ENCODE data around the gene RTBDN. TPM values are rescaled to one million over a fixed set of nuclear protein-coding genes. Genes with fewer than 3 reads are reported as not detected.

Gene RTBDN
- total and polyA plus RNA-seq, 8 donors: 0.19 to 4.6 (median 0.66) TPM; not detected in 2

GRCh38 chr19:12836529-12836863 is 2.1 kb upstream of the RTBDN start:
- ATAC-seq (no peak), DNase-seq (no peak), FAIRE-seq (no peak)
- peaks cover 0 to 40% (median 5%) of the 10 kb centered on the region in 4 donors for H3K27me3 ChIP-seq
- no peaks in the 10 kb centered on the region for H3K9me3 ChIP-seq
- H3K27ac ChIP-seq: no peak overlapping the region
- H3K4me1 ChIP-seq: peaks cover 0 to 15% (median 0%) of the 10 kb centered on the region in 3 donors
- H3K4me3 ChIP-seq: no peak overlapping the region
- 5 to 10% methylated on average over 6 of the region's 6 CpGs for WGBS, 2 donors
- no peak for TF ChIP-seq CTCF (IDR thresholded peaks at IDR 0.05)
- H3K36me3 ChIP-seq: no peaks in the 10 kb centered on the region
- intact Hi-C loops (cut with DNase I): no loop called here

- Histone ChIP-seq H3K36me3 (no peaks in the 10 kb centered on the region), H3K27me3 (peaks cover 0 to 42% (median 4%) of the 10 kb centered on the region in 4 donors), H3K4me1 (peaks cover 0 to 9% (median 0%) of the 10 kb centered on the region in 3 donors), H3K27ac (no peak overlapping the region), H3K4me3 (no peak overlapping the region), H3K9me3 (no peaks in the 10 kb centered on the region)
- peak in 4 of 6 donors; percentile 30 to 76 (median 56) for DNase-seq
- TF ChIP-seq CTCF (IDR thresholded peaks at IDR 0.05): no peak
- FAIRE-seq: no peak
- peak in 2 of 4 donors; percentile 11 to 29 for ATAC-seq
- intact Hi-C loops (cut with DNase I): no loop called here
- WGBS, 2 donors: 4 to 7% methylated on average over 36 to 39 of the region's 39 CpGs
Measured at GRCh38 chr19:12834976-12835757, 788 bp upstream of the RTBDN start.

- ATAC-seq (peak; percentile 43 to 52 (median 50)), FAIRE-seq (no peak), DNase-seq (peak in 5 of 6 donors; percentile 26 to 76 (median 58))
- peaks cover 0 to 9% (median 0%) of the 10 kb centered on the region in 3 donors for H3K4me1 ChIP-seq
- no peaks in the 10 kb centered on the region for H3K36me3 ChIP-seq
- peak overlapping the region in 3 of 4 donors; percentile 12 to 40 (median 29) for H3K4me3 ChIP-seq
- intact Hi-C loops (cut with DNase I): no loop called here
- H3K9me3 ChIP-seq: no peaks in the 10 kb centered on the region
- 2 to 3% methylated on average over 25 to 66 of the region's 87 CpGs for WGBS, 2 donors
- peaks cover 0 to 42% (median 2%) of the 10 kb centered on the region in 4 donors for H3K27me3 ChIP-seq
- no peak for TF ChIP-seq CTCF (IDR thresholded peaks at IDR 0.05)
- H3K27ac ChIP-seq: no peak overlapping the region
Measured at GRCh38 chr19:12833738-12834565, 427 bp downstream of the RTBDN start.

GRCh38 chr19:12833418-12833737 is 1.0 kb downstream of the RTBDN start:
- WGBS, 2 donors: 0 to 3% methylated on average over 2 to 4 of the region's 5 CpGs
- Histone ChIP-seq H3K27me3 (peaks cover 0 to 36% (median 2%) of the 10 kb centered on the region in 4 donors), H3K36me3 (no peaks in the 10 kb centered on the region), H3K27ac (no peak overlapping the region), H3K4me1 (peaks cover 0 to 10% (median 0%) of the 10 kb centered on the region in 3 donors), H3K4me3 (peak overlapping the region in 2 of 4 donors; percentile 29 to 40), H3K9me3 (no peaks in the 10 kb centered on the region)
- no peak for FAIRE-seq
- no peak for ATAC-seq
- intact Hi-C loops (cut with DNase I): no loop called here
- no peak for TF ChIP-seq CTCF (IDR thresholded peaks at IDR 0.05)
- DNase-seq: no peak

All from pancreas (tissue), 10 donors.